Measurements from ENCODE around the gene KLK8.

GRCh38 chr19:51027873-51028272, 26.5 kb upstream of the KLK8 start:
- TF ChIP-seq EZH2phosphoT487 (IDR thresholded peaks at IDR 0.05; ENCODE audit: insufficient read depth, low read depth) (no peak), EZH2 (IDR thresholded peaks at IDR 0.05; ENCODE audit: insufficient read depth, poor library complexity, severe bottlenecking) (no peak)

All from GM23248 (cell line).